GM19455 (cell line): Measurements from ENCODE around the gene ANKRD33.

Source experiments
- ATAC-seq: cut with Tn5 transposase; IDR thresholded peaks from one replicate; pipeline ENCODE4 v1.9.1; 2021; ENCODE audit not compliant: unreplicated experiment

The ANKRD33 gene

GRCh38 chr12:51938726-51939125 is 50.8 kb downstream of the ANKRD33 start:
- no peak for ATAC-seq

- no peak for ATAC-seq
These were observed 53.2 kb downstream of the ANKRD33 start for GRCh38 chr12:51941011-51941581.
